Neural cell (in vitro differentiated cells): ENCODE data around the gene CLCNKB. TPM values are rescaled to one million over a fixed set of nuclear protein-coding genes. Genes with fewer than 3 reads are reported as not detected.

Experiments
- H2AFZ ChIP-seq: fragments of 200-600, 300-800 bp; sonication (generic), shearing (Covaris generic); 2 replicates; pipeline ENCODE4 v1.6.0; 2014; ENCODE audit warnings: low read depth, mild to moderate bottlenecking, antibody characterized with exemption, low read length, moderate library complexity
- H3F3A ChIP-seq: fragments of 200-600 bp; shearing (Covaris generic); 2 replicates; pipeline ENCODE4 v1.6.1; 2016; ENCODE audit warnings: mild to moderate bottlenecking, moderate library complexity, mixed read lengths, antibody characterized with exemption, low read length; ENCODE audit not compliant: insufficient read depth, poor library complexity, severe bottlenecking
- H3K27ac ChIP-seq: fragments of 200-600, 300-800 bp; sonication (generic), shearing (Covaris generic); 2 replicates; pipeline ENCODE4 v1.5.1; 2014; ENCODE audit warnings: mild to moderate bottlenecking, low read length, moderate library complexity
- H3K27me3 ChIP-seq: fragments of 300-800, 200-600 bp; sonication (generic), shearing (Covaris generic); 2 replicates; pipeline ENCODE4 v1.6.0; 2014; ENCODE audit warnings: mild to moderate bottlenecking, low read depth, low read length, moderate library complexity; ENCODE audit not compliant: insufficient read depth
- H3K36me3 ChIP-seq: fragments of 300-800, 200-600 bp; sonication (generic), shearing (Covaris generic); 2 replicates; pipeline ENCODE4 v1.5.1; 2014; ENCODE audit warnings: mild to moderate bottlenecking, antibody characterized with exemption, low read length, moderate library complexity; ENCODE audit not compliant: insufficient read depth
- H3K4me2 ChIP-seq: fragments of 300-800, 200-600 bp; sonication (generic), shearing (Covaris generic); 2 replicates; pipeline ENCODE4 v1.6.0; 2014; ENCODE audit warnings: mild to moderate bottlenecking, low read length
- H3K4me3 ChIP-seq: fragments of 300-800, 200-600 bp; sonication (generic), shearing (Covaris generic); 2 replicates; pipeline ENCODE4 v1.5.1; 2014; ENCODE audit warnings: mild to moderate bottlenecking, low read length, moderate library complexity
- H3K79me2 ChIP-seq: fragments of 200-600 bp; shearing (Covaris generic); replicated peaks from 2 replicates; pipeline ENCODE4 v1.6.0; 2014; ENCODE audit warnings: mild to moderate bottlenecking, low read length, moderate library complexity; ENCODE audit not compliant: insufficient read depth
- H3K9ac ChIP-seq: fragments of 300-800, 200-600 bp; sonication (generic), shearing (Covaris generic); 2 replicates; pipeline ENCODE4 v1.6.1; 2016; ENCODE audit warnings: mild to moderate bottlenecking, low read length, mixed read lengths
- H3K9me2 ChIP-seq: fragments of 200-600 bp; shearing (Covaris generic); 2 replicates; pipeline ENCODE4 v1.6.1; 2016; ENCODE audit warnings: mild to moderate bottlenecking, low read length, mixed read lengths; ENCODE audit not compliant: insufficient read depth
- H3K9me3 ChIP-seq: fragments of 200-600, 300-800 bp; sonication (generic), shearing (Covaris generic); 2 replicates; pipeline ENCODE4 v1.6.1; 2016; ENCODE audit warnings: mild to moderate bottlenecking, mixed run types, low read length, moderate library complexity, mixed read lengths
- H4K20me1 ChIP-seq: fragments of 200-600 bp; shearing (Covaris generic); 2 replicates; pipeline ENCODE4 v1.6.1; 2016; ENCODE audit warnings: mild to moderate bottlenecking, mixed run types; ENCODE audit not compliant: insufficient read depth
- EP300 ChIP-seq: fragments of 450-650 bp; conservative IDR thresholded peaks from 2 replicates; pipeline ENCODE4 v1.6.1; 2014; ENCODE audit warnings: antibody characterized with exemption, mild to moderate bottlenecking, moderate library complexity; ENCODE audit not compliant: poor library complexity, severe bottlenecking
- EZH2 ChIP-seq: fragments of 200-600, 300-800 bp; shearing (Covaris generic), sonication (generic); IDR thresholded peaks from 2 replicates; pipeline ENCODE4 v1.6.1; 2014; ENCODE audit warnings: antibody characterized with exemption, low read length, borderline replicate concordance, mild to moderate bottlenecking; ENCODE audit not compliant: insufficient read depth, poor library complexity, severe bottlenecking
- MXI1 ChIP-seq: fragments of 450-650 bp; conservative IDR thresholded peaks from 2 replicates; pipeline ENCODE4 v1.6.1; 2014; ENCODE audit warnings: antibody characterized with exemption, mild to moderate bottlenecking; ENCODE audit not compliant: poor library complexity, severe bottlenecking
- POLR2AphosphoS5 ChIP-seq: IDR thresholded peaks from 2 replicates; pipeline ENCODE4 v1.6.1; 2012
- RAD21 ChIP-seq: fragments of 450-650 bp; conservative IDR thresholded peaks from 2 replicates; pipeline ENCODE4 v1.6.1; 2014; ENCODE audit warnings: antibody characterized with exemption, mild to moderate bottlenecking, moderate library complexity
- SMC3 ChIP-seq: fragments of 450-650 bp; conservative IDR thresholded peaks from 2 replicates; pipeline ENCODE4 v1.6.1; 2014; ENCODE audit warnings: antibody characterized with exemption, mild to moderate bottlenecking, moderate library complexity; ENCODE audit not compliant: poor library complexity
- TAF1 ChIP-seq: IDR thresholded peaks from 2 replicates; pipeline ENCODE4 v1.6.1; 2012; ENCODE audit warnings: low read depth
- polyA plus RNA-seq: library from polyadenylated mRNA; depleted of rRNA; stranded (reverse); fragments of >200 nt; gene quantifications from 2 replicates; pipeline ENCODE4 v1.2.3, GENCODE V29; 2014
- TF ChIP-seq, protein P1 (sequence below): fragments of 450-650 bp; IDR thresholded peaks from 2 replicates; pipeline ENCODE4 v1.5.1; 2014; ENCODE audit warnings: antibody characterized with exemption, mild to moderate bottlenecking, moderate library complexity; ENCODE audit not compliant: poor library complexity, severe bottlenecking
- TF ChIP-seq, protein P2 (sequence below): IDR thresholded peaks from 2 replicates; pipeline ENCODE4 v1.6.1; 2012; ENCODE audit warnings: borderline replicate concordance

CLCNKB gene
- polyA plus RNA-seq, 1 donor from 2014 or later, result not detected

DNA sequence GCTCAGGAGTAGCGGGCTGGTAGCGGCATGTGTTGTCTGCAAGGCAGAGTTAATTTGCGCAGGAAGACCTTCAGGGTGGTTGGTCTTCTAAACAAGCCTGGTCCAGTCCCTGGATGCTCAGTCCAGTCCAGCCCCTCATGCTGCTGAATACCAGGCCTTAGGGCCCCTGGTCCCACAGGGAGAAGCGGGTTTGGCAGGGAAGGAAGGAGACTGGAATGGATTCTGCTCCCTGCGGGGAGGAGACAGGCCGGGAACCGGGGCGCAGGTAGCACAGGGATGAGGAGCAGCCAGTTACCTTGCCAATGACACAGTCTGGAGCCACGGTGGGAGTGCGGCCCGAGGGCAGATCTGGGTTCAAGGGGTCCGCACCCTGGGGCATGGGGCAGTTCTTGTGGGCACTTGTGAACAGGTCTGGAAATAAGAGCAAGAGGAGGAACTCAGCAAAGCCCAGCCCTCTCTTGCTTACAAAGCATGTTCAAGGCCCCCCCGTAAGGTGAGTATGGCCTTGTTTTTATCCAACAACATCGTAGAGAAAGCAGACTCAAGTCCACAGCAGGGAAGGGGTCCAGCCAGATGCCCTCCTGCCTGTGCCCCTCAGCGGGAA lies 19.7 kb downstream of the CLCNKB start:
- no peak overlapping the region for H3K9ac ChIP-seq
- H3F3A ChIP-seq, result no peaks in the 10 kb centered on the region
- no peak overlapping the region for H3K27ac ChIP-seq
- no peak overlapping the region for H3K4me2 ChIP-seq
- H4K20me1 ChIP-seq, result no peaks in the 10 kb centered on the region
- H3K79me2 ChIP-seq, result no peaks in the 10 kb centered on the region
- H3K9me2 ChIP-seq, result no peaks in the 10 kb centered on the region
- no peak for TF ChIP-seq MXI1
- no peak for TF ChIP-seq EP300
- TF ChIP-seq, protein P1, sequence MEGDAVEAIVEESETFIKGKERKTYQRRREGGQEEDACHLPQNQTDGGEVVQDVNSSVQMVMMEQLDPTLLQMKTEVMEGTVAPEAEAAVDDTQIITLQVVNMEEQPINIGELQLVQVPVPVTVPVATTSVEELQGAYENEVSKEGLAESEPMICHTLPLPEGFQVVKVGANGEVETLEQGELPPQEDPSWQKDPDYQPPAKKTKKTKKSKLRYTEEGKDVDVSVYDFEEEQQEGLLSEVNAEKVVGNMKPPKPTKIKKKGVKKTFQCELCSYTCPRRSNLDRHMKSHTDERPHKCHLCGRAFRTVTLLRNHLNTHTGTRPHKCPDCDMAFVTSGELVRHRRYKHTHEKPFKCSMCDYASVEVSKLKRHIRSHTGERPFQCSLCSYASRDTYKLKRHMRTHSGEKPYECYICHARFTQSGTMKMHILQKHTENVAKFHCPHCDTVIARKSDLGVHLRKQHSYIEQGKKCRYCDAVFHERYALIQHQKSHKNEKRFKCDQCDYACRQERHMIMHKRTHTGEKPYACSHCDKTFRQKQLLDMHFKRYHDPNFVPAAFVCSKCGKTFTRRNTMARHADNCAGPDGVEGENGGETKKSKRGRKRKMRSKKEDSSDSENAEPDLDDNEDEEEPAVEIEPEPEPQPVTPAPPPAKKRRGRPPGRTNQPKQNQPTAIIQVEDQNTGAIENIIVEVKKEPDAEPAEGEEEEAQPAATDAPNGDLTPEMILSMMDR, result no peak
- TF ChIP-seq EZH2, result no peak
- TF ChIP-seq TAF1, result no peak
- TF ChIP-seq RAD21, result no peak
- no peak for TF ChIP-seq SMC3
- TF ChIP-seq, protein P2, sequence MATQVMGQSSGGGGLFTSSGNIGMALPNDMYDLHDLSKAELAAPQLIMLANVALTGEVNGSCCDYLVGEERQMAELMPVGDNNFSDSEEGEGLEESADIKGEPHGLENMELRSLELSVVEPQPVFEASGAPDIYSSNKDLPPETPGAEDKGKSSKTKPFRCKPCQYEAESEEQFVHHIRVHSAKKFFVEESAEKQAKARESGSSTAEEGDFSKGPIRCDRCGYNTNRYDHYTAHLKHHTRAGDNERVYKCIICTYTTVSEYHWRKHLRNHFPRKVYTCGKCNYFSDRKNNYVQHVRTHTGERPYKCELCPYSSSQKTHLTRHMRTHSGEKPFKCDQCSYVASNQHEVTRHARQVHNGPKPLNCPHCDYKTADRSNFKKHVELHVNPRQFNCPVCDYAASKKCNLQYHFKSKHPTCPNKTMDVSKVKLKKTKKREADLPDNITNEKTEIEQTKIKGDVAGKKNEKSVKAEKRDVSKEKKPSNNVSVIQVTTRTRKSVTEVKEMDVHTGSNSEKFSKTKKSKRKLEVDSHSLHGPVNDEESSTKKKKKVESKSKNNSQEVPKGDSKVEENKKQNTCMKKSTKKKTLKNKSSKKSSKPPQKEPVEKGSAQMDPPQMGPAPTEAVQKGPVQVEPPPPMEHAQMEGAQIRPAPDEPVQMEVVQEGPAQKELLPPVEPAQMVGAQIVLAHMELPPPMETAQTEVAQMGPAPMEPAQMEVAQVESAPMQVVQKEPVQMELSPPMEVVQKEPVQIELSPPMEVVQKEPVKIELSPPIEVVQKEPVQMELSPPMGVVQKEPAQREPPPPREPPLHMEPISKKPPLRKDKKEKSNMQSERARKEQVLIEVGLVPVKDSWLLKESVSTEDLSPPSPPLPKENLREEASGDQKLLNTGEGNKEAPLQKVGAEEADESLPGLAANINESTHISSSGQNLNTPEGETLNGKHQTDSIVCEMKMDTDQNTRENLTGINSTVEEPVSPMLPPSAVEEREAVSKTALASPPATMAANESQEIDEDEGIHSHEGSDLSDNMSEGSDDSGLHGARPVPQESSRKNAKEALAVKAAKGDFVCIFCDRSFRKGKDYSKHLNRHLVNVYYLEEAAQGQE, result no peak
- TF ChIP-seq POLR2AphosphoS5, result no peak
- no peaks in the 10 kb centered on the region for H3K27me3 ChIP-seq
- no peak overlapping the region for H2AFZ ChIP-seq
- no peaks in the 10 kb centered on the region for H3K36me3 ChIP-seq
- no peak overlapping the region for H3K4me3 ChIP-seq
- H3K9me3 ChIP-seq, result no peaks in the 10 kb centered on the region

- H3K4me2 ChIP-seq, result no peak overlapping the region
- H3K36me3 ChIP-seq, result no peaks in the 10 kb centered on the region
Observed at GRCh38 chr1:16063921-16064320, 20.3 kb downstream of the CLCNKB start.

More at GRCh38 chr1:16063921-16064320, 20.3 kb downstream of the CLCNKB start:
- no peaks in the 10 kb centered on the region for H4K20me1 ChIP-seq
- no peaks in the 10 kb centered on the region for H3K9me2 ChIP-seq
- H3K9ac ChIP-seq, result no peak overlapping the region
- no peaks in the 10 kb centered on the region for H3F3A ChIP-seq
- H3K9me3 ChIP-seq, result no peaks in the 10 kb centered on the region
- H3K4me3 ChIP-seq, result no peak overlapping the region
- no peak overlapping the region for H2AFZ ChIP-seq
- H3K27ac ChIP-seq, result no peak overlapping the region
- H3K27me3 ChIP-seq, result no peaks in the 10 kb centered on the region
- TF ChIP-seq, protein P2, result no peak
- TF ChIP-seq RAD21 (no peak), EZH2 (no peak), SMC3 (no peak), POLR2AphosphoS5 (no peak)
- TF ChIP-seq, protein P1, result no peak
- no peaks in the 10 kb centered on the region for H3K79me2 ChIP-seq
